Measurements from ENCODE around the gene PRXL2A.

Gene PRXL2A

GRCh38 chr10:80411267-80411668 lies 2.9 kb downstream of the PRXL2A start:
- DNase-seq (ENCODE audit: extremely low read depth, low read depth), result no peak
- TF ChIP-seq CTCF (IDR thresholded peaks at IDR 0.05; ENCODE audit: low read depth, low read length), result no peak

- TF ChIP-seq CTCF (IDR thresholded peaks at IDR 0.05; ENCODE audit: low read depth, low read length), result no peak
- DNase-seq (ENCODE audit: extremely low read depth, low read depth), result no peak
Observed at GRCh38 chr10:80411681-80412220, 3.4 kb downstream of the PRXL2A start.

- no peak for DNase-seq (ENCODE audit: extremely low read depth, low read depth)
- TF ChIP-seq CTCF (IDR thresholded peaks at IDR 0.05; ENCODE audit: low read depth, low read length), result no peak
Observed at GRCh38 chr10:80412486-80412885, 4.1 kb downstream of the PRXL2A start.

- no peak for TF ChIP-seq CTCF (IDR thresholded peaks at IDR 0.05; ENCODE audit: low read depth, low read length)
- DNase-seq (ENCODE audit: extremely low read depth, low read depth), result peak; percentile 36
Observed at GRCh38 chr10:80413271-80413996, 5.1 kb downstream of the PRXL2A start.

GRCh38 chr10:80414142-80414895 lies 6.0 kb downstream of the PRXL2A start:
- no peak for TF ChIP-seq CTCF (IDR thresholded peaks at IDR 0.05; ENCODE audit: low read depth, low read length)
- peak; percentile 10 for DNase-seq (ENCODE audit: extremely low read depth, low read depth)

GRCh38 chr10:80415734-80416478 lies 7.6 kb downstream of the PRXL2A start:
- no peak for TF ChIP-seq CTCF (IDR thresholded peaks at IDR 0.05; ENCODE audit: low read depth, low read length)
- no peak for DNase-seq (ENCODE audit: extremely low read depth, low read depth)
